GM18498 (cell line): ENCODE data around the gene MCRIP1.

Experiments used
- ATAC-seq: cut with Tn5 transposase; IDR thresholded peaks from one replicate; pipeline ENCODE4 v1.9.1; 2021; ENCODE audit warnings: mild to moderate bottlenecking, moderate library complexity; ENCODE audit not compliant: unreplicated experiment

MCRIP1 gene

DNA sequence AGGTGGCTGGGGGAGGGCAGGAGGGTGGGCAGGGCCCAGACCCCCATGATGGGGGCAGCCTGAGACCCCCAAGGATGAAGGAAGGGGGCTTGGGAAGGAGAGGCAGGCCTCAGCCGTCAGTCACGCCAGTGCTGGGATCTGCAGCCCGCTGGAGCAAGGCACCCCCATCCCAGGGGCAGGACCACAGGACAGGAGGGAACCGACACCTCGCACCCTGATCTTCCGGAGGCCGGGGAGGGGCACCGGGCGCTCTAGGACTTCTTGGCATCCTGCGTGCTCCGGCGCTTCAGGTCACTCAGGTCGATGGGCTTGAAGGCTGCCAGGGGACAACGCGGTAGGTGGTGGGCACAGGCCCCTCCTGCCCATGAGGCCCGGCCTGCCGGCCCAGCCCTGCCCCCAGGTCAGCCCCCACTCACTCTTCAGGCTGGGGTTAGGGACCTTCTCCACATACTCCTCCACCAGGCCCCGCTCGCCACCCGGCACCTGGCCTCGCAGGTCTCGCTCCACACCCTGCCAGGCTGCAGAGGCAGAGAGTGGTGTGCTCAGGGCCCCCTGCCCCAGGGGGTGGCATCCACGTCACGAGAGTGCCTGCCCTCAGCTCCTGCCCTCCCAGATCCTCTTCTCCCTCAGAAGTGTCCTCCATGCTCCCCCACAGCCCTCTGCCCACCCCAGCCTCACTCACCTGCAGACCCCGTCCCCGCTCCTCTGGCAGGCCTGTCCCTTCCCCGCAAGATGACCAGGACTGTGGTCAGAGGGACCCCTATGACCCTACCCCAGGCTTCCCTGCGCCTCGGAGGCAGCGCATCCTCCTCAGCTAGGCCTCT, 9.9 kb downstream of the MCRIP1 start:
- ATAC-seq = no peak

DNA sequence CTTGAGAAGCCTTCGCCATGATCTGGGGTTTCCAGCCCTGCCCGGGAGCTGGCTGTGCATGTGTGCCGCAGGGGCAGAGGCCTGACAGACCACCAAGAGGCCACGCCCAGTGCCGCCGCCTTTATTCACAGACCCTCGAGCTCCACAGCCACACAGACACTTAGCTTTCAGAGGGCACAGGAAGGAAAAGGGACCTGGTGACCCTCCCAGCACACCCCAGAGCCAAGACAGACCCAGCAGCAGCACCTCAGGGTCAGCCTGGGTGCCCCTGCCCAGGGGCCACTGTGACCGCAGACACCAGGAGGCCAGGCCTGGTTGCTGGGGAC, 10.8 kb downstream of the MCRIP1 start:
- no peak for ATAC-seq

DNA sequence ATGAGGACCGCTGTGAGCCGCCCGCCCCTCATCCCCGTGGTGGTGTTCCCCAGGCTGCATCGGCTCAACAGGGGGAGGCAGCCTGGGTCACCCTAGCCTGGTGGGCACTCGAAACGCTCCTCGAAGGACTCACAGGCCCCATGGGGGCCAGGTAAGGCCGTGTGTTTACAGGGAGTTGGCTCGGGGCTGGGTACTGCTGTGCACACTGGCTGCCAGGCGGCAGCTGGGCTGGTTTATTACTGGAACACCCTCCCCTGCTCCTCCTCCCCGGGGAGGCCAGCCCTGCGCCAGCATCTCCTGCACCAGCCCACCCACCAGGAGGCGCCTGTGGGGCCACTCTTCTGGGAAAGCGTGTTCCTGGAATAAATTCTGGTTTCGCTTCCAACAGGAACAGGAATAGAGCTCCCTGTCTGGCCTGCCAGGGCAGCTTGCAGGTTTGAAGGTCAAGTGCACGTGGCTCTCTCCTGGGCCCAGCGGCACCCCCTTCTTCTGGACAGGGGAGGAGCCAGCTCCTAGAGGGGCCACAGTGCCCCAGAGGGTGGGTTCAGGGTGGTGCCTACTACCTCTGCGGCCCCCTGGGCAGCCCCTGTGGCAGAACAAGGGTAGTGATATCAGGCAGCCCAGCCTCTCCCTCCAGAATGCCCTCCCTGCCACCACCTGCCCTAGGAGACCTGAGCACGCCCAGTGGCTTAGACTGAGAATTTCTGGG, 11.3 kb downstream of the MCRIP1 start:
- ATAC-seq = no peak

DNA sequence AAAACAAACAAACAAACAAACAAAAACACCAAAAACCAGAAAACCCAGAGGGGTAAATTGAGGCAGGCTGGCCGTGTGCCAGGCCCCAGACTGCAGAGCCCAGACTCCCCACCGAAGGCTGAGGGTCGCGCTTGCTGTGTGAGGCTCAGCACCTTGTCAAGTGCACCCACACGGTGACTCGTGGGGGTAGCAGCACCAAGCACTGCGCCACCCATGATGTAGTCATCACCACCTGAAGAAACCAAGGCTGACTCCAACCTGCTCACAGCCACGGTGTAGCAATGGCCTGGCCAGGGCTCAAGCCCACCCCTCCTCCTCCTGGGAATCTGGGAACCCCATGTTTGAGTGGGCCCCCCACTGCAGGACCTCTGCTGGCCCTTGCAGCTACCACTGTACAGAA, 11.9 kb downstream of the MCRIP1 start:
- no peak for ATAC-seq

DNA sequence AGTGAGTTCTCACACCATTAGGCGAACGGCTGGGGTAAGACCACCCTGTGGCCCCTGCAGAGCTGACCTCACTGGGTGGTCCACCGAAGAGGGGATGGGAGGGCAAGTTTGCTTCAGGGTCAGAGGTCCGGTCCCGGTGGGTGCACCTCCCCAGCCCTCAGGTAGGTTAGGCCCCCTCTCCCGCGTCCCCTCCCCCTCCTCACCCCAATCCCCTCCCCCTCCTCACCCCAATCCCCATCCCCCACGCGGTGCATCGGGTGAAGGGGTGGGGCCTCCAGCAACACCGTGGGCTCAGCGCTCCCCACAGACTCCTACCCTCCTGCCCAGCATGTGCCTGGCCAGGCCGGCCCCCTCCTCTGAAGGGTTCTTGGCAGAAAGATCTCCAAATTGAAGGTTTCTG, 13.4 kb downstream of the MCRIP1 start:
- no peak for ATAC-seq

DNA sequence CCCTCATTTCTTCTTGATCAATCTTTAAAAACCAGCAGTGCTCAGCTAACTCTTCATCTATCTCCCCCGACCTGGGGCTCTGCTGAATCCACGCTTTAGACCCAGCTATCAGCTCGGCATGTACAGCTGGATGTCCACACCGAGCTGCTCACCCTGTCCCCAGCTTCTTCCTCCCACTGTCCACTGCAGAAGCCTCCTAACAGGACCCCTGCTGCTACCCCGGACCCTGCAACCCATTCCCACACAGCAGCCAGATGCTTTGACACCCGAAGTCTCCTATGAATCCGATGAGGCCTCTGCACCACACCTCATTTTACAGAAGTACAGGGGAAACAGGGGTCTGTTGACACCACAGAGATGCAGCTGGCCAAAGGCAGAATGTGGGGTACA, 15.3 kb downstream of the MCRIP1 start:
- ATAC-seq = no peak

DNA sequence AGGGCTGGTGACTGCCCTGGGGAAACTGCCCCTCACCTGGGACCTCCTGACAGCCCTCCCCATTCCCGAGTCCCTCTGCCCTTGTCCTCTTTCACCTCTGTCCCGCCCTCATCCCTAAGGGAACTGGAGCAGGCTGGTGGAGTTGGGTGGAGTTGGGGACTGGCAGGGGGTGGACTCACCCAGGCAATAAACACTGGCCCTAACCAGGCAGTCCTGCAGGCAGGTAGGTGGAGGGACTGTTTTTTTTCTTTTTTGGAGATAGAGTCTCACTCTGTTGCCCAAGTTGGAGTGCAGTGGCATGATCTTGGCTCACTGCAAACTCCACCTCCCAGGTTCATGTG, 17.5 kb downstream of the MCRIP1 start:
- no peak for ATAC-seq

DNA sequence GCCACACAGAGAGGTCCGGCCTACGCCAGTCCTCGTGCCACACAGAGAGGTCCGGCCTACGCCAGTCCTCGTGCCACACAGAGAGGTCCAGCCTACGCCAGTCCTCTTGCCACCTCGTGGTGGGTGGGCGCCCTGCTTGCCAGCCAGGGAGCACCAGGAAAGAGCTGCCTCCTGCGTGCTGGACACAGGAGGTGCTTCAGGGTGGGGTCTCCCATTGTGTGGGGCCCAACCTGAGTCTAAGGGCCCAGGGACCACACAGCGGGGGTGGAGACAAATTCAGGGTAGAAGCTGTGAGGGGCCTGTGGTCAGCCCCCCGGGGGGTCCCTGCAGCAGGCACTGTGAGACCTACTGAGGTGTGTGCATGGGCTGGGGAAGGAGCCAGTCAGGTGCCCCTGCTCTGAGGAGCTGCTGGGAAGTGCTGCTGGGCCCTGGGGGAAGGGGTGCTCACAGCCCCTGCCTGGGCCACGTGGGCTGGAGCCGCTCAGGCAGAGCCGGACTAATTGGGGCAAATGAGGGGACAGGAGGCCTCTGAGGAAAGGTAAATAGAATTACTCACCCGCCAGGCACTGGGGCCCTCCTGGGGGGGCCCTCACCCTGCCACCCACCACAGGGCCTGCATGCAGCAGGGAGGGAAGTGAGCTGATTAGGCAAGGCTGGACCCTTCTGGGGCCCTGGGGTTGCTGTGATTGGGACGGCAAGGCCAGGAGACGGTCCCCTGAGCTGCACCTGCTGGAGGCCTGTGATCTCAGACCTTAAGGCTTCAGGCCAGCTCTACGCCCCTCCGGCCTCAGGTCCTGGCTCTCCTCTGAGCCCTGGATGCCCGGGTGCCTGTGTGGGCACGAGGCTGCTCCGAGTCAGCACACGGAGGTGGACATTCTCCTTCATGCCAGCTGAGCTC, 18.1 kb downstream of the MCRIP1 start:
- no peak for ATAC-seq

DNA sequence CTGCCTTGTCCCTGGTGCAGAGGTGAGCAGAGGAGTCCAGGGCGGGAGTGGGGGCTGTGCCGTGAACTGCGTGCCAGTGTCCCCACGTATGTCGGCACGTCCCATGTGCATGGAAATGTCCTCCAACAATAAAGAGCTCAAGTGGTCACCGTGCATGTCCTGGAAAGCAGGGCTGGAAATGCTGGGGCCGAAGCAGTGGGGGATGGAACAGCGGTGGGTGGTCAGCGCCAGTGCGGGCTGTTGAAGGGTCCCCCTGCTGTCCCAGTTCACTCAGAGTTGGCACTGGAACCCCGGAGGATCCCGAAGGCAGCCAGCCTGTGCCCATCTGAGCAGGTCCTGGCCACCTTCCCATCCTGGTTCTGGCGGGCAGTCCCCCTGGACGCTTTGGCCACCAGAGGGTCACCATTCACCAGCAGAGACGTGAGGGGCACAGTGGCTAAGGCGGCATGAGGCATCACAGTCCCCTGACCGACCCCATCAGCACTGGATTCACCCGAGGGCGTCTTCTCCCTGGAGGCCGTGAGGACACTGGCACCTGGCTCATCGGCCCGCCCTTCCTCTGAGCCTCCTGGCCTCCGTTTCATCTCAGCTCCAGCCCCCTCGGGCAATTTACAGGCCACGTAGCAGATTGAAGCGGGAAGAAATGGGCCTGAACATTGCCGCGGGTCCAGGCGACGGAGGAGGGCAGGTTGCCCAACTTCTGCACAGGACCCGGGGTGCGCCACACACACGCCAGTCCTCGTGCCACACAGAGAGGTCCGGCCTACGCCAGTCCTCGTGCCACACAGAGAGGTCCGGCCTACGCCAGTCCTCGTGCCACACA, 19.0 kb downstream of the MCRIP1 start:
- ATAC-seq = no peak

DNA sequence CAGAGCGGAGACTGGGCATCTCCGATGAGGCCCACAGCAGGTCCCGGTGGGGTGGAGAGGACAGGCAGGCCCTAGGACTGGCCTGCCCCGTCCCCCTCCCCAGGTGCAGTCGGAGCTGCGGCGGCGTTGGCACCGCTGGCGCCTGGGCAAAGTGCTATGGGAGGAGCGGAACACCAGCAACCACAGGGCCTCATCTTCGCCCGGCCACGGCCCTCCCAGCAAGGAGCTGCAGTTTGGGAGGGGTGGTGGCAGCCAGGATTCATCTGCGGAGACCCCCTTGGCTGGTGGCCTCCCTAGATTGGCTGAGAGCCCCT, 19.8 kb downstream of the MCRIP1 start:
- no peak for ATAC-seq

DNA sequence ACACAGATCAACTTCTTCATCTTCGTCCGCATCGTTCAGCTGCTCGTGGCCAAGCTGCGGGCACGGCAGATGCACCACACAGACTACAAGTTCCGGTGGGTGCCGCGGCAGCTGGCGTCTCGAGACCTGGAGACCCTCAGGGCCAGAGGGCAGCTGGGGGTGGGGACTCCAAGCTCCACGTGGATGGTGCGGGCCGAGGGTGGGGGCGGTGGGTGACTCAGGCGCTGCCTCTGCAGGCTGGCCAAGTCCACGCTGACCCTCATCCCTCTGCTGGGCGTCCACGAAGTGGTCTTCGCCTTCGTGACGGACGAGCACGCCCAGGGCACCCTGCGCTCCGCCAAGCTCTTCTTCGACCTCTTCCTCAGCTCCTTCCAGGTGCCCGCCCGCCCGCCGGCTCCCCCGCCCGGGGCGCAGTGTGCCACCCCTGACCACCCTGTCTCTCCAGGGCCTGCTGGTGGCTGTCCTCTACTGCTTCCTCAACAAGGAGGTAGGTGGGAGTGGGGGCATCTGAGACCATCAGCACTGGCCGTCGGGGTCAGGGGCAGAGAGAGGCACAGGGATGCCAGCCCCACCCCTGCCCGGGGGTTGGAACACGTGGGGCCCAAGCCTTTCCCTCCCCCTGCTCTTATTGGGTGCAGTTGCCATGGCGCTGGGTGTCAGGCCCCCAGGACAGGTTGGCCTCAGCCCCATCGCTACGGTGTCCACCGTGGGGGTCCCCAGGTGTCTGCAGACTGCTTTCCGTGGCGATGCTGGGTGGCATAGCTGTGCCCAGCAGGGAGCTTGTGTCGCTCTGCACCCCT, 20.3 kb downstream of the MCRIP1 start:
- no peak for ATAC-seq

DNA sequence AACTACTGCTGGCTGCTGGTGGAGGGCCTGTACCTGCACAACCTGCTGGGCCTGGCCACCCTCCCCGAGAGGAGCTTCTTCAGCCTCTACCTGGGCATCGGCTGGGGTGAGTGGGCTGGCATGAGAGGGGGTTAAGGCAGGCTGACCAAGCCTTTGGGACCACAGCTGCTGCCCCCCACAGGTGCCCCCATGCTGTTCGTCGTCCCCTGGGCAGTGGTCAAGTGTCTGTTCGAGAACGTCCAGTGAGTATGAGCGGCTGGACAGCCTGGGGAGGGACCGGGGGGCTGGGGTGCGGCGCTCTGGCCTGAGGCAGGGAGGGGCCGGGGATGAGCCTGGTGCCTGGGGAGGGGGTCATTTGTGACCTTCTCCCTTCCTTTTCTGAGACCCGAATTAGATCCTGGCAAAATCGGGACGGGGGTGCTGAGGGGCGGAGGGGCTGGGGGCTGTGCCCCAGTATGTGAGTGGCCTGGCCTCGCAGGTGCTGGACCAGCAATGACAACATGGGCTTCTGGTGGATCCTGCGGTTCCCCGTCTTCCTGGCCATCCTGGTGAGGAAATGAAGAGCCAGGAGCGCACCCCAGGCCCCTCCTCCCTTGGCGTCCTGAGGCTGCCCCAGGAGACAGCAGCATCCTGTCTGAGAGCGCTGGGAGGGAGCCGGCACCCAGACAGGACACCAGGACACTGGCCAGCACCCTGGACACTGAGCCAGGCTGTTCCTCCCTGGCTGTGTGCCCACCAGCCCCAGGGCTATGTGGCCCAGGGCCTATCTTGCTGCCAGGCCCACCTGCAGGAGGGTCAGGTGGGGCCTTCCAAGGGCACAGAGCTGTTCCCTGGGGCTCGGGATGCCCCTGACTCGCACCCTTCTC, 21.2 kb downstream of the MCRIP1 start:
- no peak for ATAC-seq

DNA sequence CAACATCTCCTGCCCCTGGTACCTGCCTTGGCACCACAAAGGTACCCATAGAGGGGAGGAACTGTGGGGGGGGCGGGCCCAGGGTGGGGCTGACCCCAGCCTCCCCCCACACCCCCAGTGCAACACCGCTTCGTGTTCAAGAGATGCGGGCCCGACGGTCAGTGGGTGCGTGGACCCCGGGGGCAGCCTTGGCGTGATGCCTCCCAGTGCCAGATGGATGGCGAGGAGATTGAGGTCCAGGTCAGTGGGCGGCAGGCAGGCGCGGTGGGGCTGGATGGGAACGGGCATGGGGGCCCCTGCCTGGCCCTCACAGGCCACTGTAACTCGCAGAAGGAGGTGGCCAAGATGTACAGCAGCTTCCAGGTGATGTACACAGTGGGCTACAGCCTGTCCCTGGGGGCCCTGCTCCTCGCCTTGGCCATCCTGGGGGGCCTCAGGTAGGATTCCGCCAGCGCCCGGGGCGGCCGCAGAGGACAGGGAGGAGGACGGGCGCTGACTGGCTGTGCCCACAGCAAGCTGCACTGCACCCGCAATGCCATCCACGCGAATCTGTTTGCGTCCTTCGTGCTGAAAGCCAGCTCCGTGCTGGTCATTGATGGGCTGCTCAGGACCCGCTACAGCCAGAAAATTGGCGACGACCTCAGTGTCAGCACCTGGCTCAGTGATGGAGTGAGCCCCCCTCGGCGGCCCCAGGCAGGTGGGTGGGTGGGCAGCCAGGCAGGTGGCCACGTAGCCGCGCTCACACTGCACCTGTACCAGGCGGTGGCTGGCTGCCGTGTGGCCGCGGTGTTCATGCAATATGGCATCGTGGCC, 22.0 kb downstream of the MCRIP1 start:
- no peak for ATAC-seq

DNA sequence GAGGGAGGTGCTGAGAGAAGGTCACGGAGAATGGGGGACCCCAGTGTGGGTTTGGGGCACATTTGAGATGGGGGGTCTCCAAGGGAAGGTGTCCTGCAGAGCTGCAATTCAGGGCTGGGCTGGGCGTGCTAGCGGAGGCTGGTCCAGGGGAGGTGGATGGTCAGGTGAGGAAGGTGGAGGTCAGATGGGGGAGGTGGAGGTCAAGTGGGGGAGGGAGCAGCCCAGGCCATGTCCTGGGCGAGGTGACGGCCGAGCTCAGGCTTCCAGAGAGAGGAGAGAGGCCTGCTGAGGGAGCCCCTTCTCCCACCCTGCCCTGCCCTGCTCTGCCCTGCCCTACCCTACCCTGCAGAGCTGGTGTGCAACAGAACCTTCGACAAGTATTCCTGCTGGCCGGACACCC, 22.6 kb downstream of the MCRIP1 start:
- no peak for ATAC-seq

DNA sequence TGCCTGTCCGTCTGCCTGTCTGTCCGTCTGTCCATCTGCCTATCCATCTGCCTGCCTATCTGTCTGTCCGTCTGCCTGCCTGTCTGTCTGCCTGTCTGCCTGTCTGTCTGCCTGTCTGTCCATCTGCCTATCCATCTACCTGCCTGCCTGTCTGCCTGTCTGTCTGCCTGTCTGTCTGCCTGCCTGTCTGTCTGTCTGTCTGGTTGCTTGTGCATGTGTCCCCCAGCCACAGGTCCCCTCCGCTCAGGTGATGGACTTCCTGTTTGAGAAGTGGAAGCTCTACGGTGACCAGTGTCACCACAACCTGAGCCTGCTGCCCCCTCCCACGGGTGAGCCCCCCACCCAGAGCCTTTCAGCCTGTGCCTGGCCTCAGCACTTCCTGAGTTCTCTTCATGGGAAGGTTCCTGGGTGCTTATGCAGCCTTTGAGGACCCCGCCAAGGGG, 23.5 kb downstream of the MCRIP1 start:
- no peak for ATAC-seq

DNA sequence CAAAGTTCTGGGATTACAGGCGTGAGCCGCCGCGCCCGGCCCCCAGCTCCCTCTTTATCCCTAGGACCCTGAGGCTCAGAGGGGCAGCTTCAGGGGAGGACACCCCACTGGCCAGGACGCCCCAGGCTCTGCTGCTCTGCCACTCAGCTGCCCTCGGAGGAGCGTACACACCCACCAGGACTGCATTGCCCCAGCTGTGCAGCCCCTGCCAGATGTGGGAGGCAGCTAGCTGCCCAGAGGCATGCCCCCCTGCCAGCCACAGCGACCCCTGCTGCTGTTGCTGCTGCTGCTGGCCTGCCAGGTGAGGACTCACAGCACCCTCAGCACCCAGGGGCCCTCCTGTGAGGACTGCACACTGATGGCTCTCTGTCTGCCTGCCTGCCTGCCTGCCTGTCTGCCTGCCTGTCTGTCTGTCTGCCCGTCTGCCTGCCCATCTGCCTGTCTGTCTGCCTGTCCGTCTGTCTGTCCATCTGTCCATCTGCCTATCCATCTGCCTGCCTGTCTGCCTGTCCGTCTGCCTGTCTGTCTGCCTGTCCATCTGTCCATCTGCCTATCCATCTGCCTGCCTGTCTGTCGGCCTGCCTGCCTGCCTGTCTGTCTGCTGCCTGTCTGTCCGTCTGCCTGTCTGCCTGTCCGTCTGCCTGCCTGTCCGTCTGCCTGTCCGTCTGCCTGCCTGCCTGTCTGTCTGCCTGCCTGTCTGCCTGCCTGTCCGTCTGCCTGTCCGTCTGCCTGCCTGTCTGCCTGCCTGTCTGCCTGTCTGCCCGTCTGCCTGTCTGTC, 24.1 kb downstream of the MCRIP1 start:
- ATAC-seq = no peak

DNA sequence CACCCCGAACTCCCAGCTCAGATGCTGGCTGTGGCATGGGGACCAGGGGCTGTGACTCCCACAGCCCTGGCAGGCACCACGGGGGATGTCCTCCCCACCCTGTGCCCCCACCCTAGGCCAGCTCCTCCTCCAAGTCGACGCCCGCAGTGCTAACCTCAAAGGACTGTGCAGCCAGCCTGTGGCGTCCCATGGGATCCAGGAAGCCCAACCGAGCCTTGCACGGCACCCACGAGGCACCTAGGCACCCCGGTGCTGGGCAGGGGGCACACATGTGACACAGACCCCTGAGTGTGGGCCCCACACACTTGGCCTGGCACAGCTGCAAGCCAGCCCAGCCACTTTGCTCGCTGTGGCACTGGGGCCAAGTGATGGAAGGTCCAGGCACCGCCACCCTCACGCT, 25.3 kb downstream of the MCRIP1 start:
- no peak for ATAC-seq
